Karpas-422 (cell line): Measurements from ENCODE around the gene MKRN3. TPM values are rescaled to one million over a fixed set of nuclear protein-coding genes. Genes with fewer than 3 reads are reported as not detected.
"Not testable (repeated sequence)": the region's sequence is repeated elsewhere in the genome, so short reads cannot be mapped to it uniquely, and the experiment has no call there.

ENCODE experiments used
- DNase-seq: peaks from one replicate; pipeline ENCODE4 v3.0.0-alpha.2; 2015
- H2AFZ ChIP-seq: fragments of 200-600 bp; sonication (generic); 2 replicates; pipeline ENCODE4 v1.6.1; 2014; ENCODE audit warnings: antibody characterized with exemption, low read length, mixed read lengths
- H3K27ac ChIP-seq: fragments of 200-600 bp; sonication (generic); 2 replicates; pipeline ENCODE4 v1.5.1; 2014; ENCODE audit warnings: mild to moderate bottlenecking, low read length, moderate library complexity
- H3K27me3 ChIP-seq: fragments of 200-600 bp; sonication (generic); 2 replicates; pipeline ENCODE4 v1.6.1; 2014; ENCODE audit warnings: low read length, mixed read lengths
- H3K36me3 ChIP-seq: fragments of 200-600 bp; sonication (generic); 2 replicates; pipeline ENCODE4 v1.6.1; 2014; ENCODE audit warnings: low read length, mixed read lengths; ENCODE audit not compliant: insufficient read depth
- H3K4me1 ChIP-seq: fragments of 200-600 bp; sonication (generic); 2 replicates; pipeline ENCODE4 v1.6.1; 2014; ENCODE audit warnings: mild to moderate bottlenecking, low read length, mixed read lengths
- H3K4me2 ChIP-seq: fragments of 200-600 bp; sonication (generic); 2 replicates; pipeline ENCODE4 v1.6.1; 2014; ENCODE audit warnings: low read length, low read depth, mild to moderate bottlenecking; ENCODE audit not compliant: poor library complexity, severe bottlenecking
- H3K4me3 ChIP-seq: fragments of 200-600 bp; sonication (generic); 2 replicates; pipeline ENCODE4 v1.5.1; 2014; ENCODE audit warnings: mild to moderate bottlenecking, antibody characterized with exemption, low read length, mixed read lengths
- H3K79me2 ChIP-seq: fragments of 200-600 bp; sonication (generic); 2 replicates; pipeline ENCODE4 v1.6.1; 2014; ENCODE audit warnings: mild to moderate bottlenecking, low read length, mixed read lengths
- H3K9ac ChIP-seq: fragments of 200-600 bp; sonication (generic); 2 replicates; pipeline ENCODE4 v1.6.0; 2014; ENCODE audit warnings: low read length
- H3K9me2 ChIP-seq: fragments of 200-600 bp; sonication (generic), shearing (Covaris generic); replicated peaks from 2 replicates; pipeline ENCODE4 v1.6.0; 2014; ENCODE audit warnings: mild to moderate bottlenecking, low read length, moderate library complexity; ENCODE audit not compliant: insufficient read depth
- H3K9me3 ChIP-seq: fragments of 300-700, 200-600 bp; sonication (generic); 2 replicates; pipeline ENCODE4 v1.6.1; 2014; ENCODE audit warnings: low read length, mixed read lengths
- H4K20me1 ChIP-seq: fragments of 200-600 bp; sonication (generic); 2 replicates; pipeline ENCODE4 v1.6.1; 2014; ENCODE audit warnings: mild to moderate bottlenecking, antibody characterized with exemption, low read length, low read depth; ENCODE audit not compliant: insufficient read depth
- total RNA-seq: library from RNA; depleted of rRNA; stranded (reverse); fragments of >200 nt; shearing (Covaris generic); gene quantifications from 2 replicates; pipeline ENCODE4 v1.2.3, GENCODE V29; 2014; ENCODE audit warnings: low replicate concordance

The MKRN3 gene
- total RNA-seq, 1 experiment from 2014 or later: 10.5 TPM

- Histone ChIP-seq H3K9me2 (no peaks in the 10 kb centered on the region), H3K9ac (no peak overlapping the region), H3K27ac (no peak overlapping the region), H3K4me3 (no peak overlapping the region), H3K27me3 (no peaks in the 10 kb centered on the region), H4K20me1 (no peaks in the 10 kb centered on the region), H3K4me2 (no peak overlapping the region), H3K9me3 (no peaks in the 10 kb centered on the region), H3K36me3 (no peaks in the 10 kb centered on the region), H2AFZ (no peak overlapping the region), H3K4me1 (no peaks in the 10 kb centered on the region), H3K79me2 (no peaks in the 10 kb centered on the region)
- no peak for DNase-seq
Measured at GRCh38 chr15:23594252-23594770, 28.8 kb downstream of the MKRN3 start.

GRCh38 chr15:23595368-23595767 is 29.9 kb downstream of the MKRN3 start:
- Histone ChIP-seq H2AFZ (no peak overlapping the region), H3K27me3 (no peaks in the 10 kb centered on the region), H3K4me2 (no peak overlapping the region), H3K27ac (no peak overlapping the region), H3K36me3 (no peaks in the 10 kb centered on the region), H3K4me1 (no peaks in the 10 kb centered on the region), H3K79me2 (no peaks in the 10 kb centered on the region), H3K9ac (no peak overlapping the region), H3K9me3 (no peaks in the 10 kb centered on the region), H3K4me3 (no peak overlapping the region), H3K9me2 (no peaks in the 10 kb centered on the region), H4K20me1 (no peaks in the 10 kb centered on the region)
- no peak for DNase-seq

- no peak overlapping the region for H3K4me3 ChIP-seq
- H3K4me2 ChIP-seq: no peak overlapping the region
- H4K20me1 ChIP-seq: no peaks in the 10 kb centered on the region
- no peak overlapping the region for H2AFZ ChIP-seq
- H3K9ac ChIP-seq: no peak overlapping the region
- no peak for DNase-seq
- no peaks in the 10 kb centered on the region for H3K79me2 ChIP-seq
- H3K36me3 ChIP-seq: no peaks in the 10 kb centered on the region
- H3K9me3 ChIP-seq: no peaks in the 10 kb centered on the region
- no peaks in the 10 kb centered on the region for H3K9me2 ChIP-seq
- H3K4me1 ChIP-seq: no peaks in the 10 kb centered on the region
- H3K27ac ChIP-seq: no peak overlapping the region
- no peaks in the 10 kb centered on the region for H3K27me3 ChIP-seq
Measured at GRCh38 chr15:23596736-23597135, 31.3 kb downstream of the MKRN3 start.

GRCh38 chr15:23597278-23597677 is 31.8 kb downstream of the MKRN3 start:
- not testable (repeated sequence) for DNase-seq, H2AFZ ChIP-seq, H4K20me1 ChIP-seq, H3K27me3 ChIP-seq, H3K9ac ChIP-seq, H3K27ac ChIP-seq, H3K79me2 ChIP-seq, H3K4me3 ChIP-seq, H3K4me2 ChIP-seq, H3K4me1 ChIP-seq, H3K9me3 ChIP-seq, H3K9me2 ChIP-seq, H3K36me3 ChIP-seq

GRCh38 chr15:23599053-23599452 is 33.6 kb downstream of the MKRN3 start:
- no peaks in the 10 kb centered on the region for H4K20me1 ChIP-seq
- H3K36me3 ChIP-seq: no peaks in the 10 kb centered on the region
- no peak for DNase-seq
- H3K9me2 ChIP-seq: no peaks in the 10 kb centered on the region
- no peak overlapping the region for H3K27ac ChIP-seq
- H3K4me1 ChIP-seq: no peaks in the 10 kb centered on the region
- H2AFZ ChIP-seq: no peak overlapping the region
- H3K4me2 ChIP-seq: no peak overlapping the region
- H3K4me3 ChIP-seq: no peak overlapping the region
- H3K27me3 ChIP-seq: no peaks in the 10 kb centered on the region
- peaks cover 5% of the 10 kb centered on the region; the same call in 1 of the 2 replicates for H3K9me3 ChIP-seq
- H3K9ac ChIP-seq: no peak overlapping the region
- H3K79me2 ChIP-seq: no peaks in the 10 kb centered on the region

- H2AFZ ChIP-seq: no peak overlapping the region
- no peaks in the 10 kb centered on the region for H3K4me1 ChIP-seq
- H3K79me2 ChIP-seq: no peaks in the 10 kb centered on the region
- H4K20me1 ChIP-seq: no peaks in the 10 kb centered on the region
- H3K9ac ChIP-seq: no peak overlapping the region
- no peak overlapping the region for H3K4me2 ChIP-seq
- H3K9me2 ChIP-seq: no peaks in the 10 kb centered on the region
- H3K27me3 ChIP-seq: no peaks in the 10 kb centered on the region
- no peak overlapping the region for H3K27ac ChIP-seq
- H3K9me3 ChIP-seq: peaks cover 5% of the 10 kb centered on the region; the same call in 1 of the 2 replicates
- no peaks in the 10 kb centered on the region for H3K36me3 ChIP-seq
- no peak for DNase-seq
- no peak overlapping the region for H3K4me3 ChIP-seq
Measured at GRCh38 chr15:23602124-23602523, 36.6 kb downstream of the MKRN3 start.

- no peaks in the 10 kb centered on the region for H3K9me2 ChIP-seq
- no peaks in the 10 kb centered on the region for H3K79me2 ChIP-seq
- no peak for DNase-seq
- no peak overlapping the region for H3K4me3 ChIP-seq
- no peak overlapping the region for H3K27ac ChIP-seq
- no peak overlapping the region for H3K4me2 ChIP-seq
- peaks cover 5% of the 10 kb centered on the region; the same call in 1 of the 2 replicates for H3K9me3 ChIP-seq
- H3K36me3 ChIP-seq: no peaks in the 10 kb centered on the region
- no peaks in the 10 kb centered on the region for H3K4me1 ChIP-seq
- H3K9ac ChIP-seq: no peak overlapping the region
- H4K20me1 ChIP-seq: no peaks in the 10 kb centered on the region
- no peaks in the 10 kb centered on the region for H3K27me3 ChIP-seq
- no peak overlapping the region for H2AFZ ChIP-seq
Measured at GRCh38 chr15:23606226-23606625, 40.8 kb downstream of the MKRN3 start.

- Histone ChIP-seq H4K20me1 (no peaks in the 10 kb centered on the region), H3K27ac (no peak overlapping the region), H2AFZ (no peak overlapping the region), H3K4me2 (no peak overlapping the region), H3K9me3 (peaks cover 19% of the 10 kb centered on the region), H3K9me2 (no peaks in the 10 kb centered on the region), H3K27me3 (no peaks in the 10 kb centered on the region), H3K9ac (no peak overlapping the region), H3K79me2 (no peaks in the 10 kb centered on the region), H3K4me1 (no peaks in the 10 kb centered on the region), H3K4me3 (no peak overlapping the region), H3K36me3 (no peaks in the 10 kb centered on the region)
- no peak for DNase-seq
Measured at GRCh38 chr15:23616536-23616935, 51.1 kb downstream of the MKRN3 start.
